ENCODE measurements around the gene ALDH8A1.
"Not testable (repeated sequence)": the region's sequence is repeated elsewhere in the genome, so short reads cannot be mapped to it uniquely, and the experiment has no call there.

Gene ALDH8A1

GRCh38 chr6:134909701-134910592 lies 40.0 kb downstream of the ALDH8A1 start:
- no peak for DNase-seq

- no peak for DNase-seq
Measured at GRCh38 chr6:134908906-134909516, 40.9 kb downstream of the ALDH8A1 start.

DNA sequence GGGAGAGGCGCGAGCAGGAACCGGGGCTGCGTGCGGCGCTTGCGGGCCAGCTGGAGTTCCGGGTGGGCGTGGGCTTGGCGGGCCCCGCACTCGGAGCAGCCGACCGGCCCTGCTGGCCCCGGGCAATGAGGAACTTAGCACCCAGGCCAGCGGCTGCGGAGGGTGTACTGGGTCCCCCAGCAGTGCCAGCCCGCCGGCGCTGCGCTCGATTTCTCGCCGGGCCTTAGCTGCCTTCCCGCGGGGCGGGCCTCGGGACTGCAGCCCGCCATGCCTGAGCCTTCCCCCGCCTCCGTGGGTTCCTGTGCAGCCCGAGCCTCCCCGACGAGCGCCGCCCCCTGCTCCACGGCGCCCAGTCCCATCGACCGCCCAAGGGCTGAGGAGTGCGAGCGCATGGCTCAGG lies 45.2 kb downstream of the ALDH8A1 start:
- not testable (repeated sequence) for DNase-seq

- no peak for DNase-seq
Measured at GRCh38 chr6:134903448-134903847, 46.5 kb downstream of the ALDH8A1 start.

DNA sequence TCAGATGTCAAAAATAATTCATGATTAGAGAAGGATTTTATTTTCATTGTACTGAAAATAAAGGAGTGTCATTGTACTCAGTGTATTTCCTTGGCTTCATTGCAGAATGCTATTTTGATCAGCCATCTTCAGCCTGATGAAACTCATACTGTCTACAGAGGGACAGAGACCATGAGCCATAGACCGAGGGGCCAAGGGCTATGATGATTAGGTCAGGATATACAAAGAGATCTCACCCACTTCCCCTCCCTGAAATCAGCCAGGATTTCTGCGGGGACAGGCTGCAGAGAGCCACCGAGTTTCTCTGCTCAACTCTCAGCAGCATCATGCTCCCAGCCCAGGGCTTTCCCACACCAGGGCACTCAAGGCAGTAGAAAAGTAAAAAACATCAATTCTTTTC lies 47.0 kb downstream of the ALDH8A1 start:
- no peak for DNase-seq

DNA sequence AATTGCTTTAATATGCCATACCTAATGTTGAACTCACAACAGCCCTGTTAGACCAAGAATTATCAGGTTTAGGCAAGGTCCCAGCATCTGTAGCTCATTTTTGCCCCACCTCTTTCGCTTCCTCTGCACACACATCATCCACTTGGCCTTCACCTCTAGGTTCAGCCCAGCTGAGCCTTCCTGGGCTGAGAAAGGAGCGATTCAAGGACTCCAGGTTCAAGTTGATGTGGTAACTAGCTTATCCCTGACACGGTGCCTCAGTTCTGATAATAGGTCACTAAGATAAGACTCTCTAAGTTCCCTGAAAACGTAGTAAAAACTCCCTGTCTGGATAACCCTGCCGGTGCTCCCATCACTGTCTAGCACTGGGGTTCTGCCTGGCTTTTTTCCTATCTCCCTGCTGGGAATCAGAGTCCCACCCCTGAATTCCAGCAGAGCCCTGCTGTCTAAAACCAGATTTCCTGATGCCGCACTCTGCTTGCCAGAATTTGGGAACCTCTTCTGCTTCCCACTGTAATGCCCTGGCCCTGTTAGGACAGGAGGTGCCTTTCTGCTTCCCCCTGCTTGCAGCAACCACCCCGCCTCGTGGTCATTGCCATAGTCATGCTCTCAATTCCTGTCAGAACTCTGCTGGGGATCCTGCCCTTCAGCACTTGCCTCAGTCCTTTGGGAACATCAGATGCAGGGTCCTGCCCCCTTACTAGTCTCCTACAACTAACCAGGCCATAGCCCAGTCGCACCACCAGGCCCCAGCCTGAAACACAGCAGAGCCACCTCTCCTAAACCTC lies 47.6 kb downstream of the ALDH8A1 start:
- DNase-seq: no peak

- no peak for DNase-seq
Measured at GRCh38 chr6:134898575-134898974, 51.3 kb downstream of the ALDH8A1 start.

- not testable (repeated sequence) for DNase-seq
Measured at GRCh38 chr6:134898166-134898565, 51.7 kb downstream of the ALDH8A1 start.

- no peak for DNase-seq
Measured at GRCh38 chr6:134896910-134897309, 53.0 kb downstream of the ALDH8A1 start.

- DNase-seq: no peak
Measured at GRCh38 chr6:134894800-134895199, 55.1 kb downstream of the ALDH8A1 start.

- no peak for DNase-seq
Measured at GRCh38 chr6:134892362-134892761, 57.5 kb downstream of the ALDH8A1 start.

DNA sequence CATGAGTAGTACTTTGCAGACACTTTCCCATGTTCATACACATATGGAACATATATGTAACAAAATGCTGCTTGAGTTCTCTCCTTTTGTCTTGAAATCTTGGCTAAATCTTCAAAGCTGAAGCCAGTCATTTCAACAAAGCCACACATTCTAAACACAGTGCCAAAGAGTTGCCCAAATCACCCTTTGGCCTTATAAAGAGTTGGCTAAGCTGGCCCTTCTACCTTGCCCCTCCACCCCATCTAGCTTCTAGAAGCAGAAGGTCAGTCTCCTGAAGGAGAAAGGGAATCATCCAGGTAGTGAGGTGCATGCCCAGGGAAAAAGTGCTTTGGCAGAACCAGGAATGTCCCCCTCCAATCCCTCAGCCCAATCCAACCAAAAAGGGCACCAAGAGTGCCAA lies 58.3 kb downstream of the ALDH8A1 start:
- no peak for DNase-seq

DNA sequence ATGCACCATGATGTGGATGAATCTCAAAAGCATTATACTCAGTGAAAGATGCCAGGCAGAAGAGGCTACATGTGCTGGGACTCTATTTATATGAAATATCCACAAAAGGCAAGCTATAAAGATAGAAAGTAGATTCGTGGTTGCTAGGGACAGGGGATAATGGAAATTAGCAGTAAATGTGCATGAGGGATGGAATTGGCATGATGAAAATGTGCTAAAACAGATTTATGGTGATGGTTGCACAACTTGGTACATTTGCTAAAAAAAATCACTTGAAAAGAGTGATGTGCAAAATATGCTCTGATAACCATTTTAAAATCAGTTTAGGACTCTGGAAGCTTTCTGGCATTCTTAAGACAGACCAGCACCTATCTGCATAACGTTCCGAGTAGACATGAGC lies 61.6 kb downstream of the ALDH8A1 start:
- no peak for DNase-seq

- no peak for DNase-seq
Measured at GRCh38 chr6:134884752-134885151, 65.1 kb downstream of the ALDH8A1 start.

GRCh38 chr6:134883314-134883713 lies 66.6 kb downstream of the ALDH8A1 start:
- no peak for DNase-seq

GRCh38 chr6:134882426-134883038 lies 67.4 kb downstream of the ALDH8A1 start:
- peak; percentile 17 to 26 for DNase-seq

DNA sequence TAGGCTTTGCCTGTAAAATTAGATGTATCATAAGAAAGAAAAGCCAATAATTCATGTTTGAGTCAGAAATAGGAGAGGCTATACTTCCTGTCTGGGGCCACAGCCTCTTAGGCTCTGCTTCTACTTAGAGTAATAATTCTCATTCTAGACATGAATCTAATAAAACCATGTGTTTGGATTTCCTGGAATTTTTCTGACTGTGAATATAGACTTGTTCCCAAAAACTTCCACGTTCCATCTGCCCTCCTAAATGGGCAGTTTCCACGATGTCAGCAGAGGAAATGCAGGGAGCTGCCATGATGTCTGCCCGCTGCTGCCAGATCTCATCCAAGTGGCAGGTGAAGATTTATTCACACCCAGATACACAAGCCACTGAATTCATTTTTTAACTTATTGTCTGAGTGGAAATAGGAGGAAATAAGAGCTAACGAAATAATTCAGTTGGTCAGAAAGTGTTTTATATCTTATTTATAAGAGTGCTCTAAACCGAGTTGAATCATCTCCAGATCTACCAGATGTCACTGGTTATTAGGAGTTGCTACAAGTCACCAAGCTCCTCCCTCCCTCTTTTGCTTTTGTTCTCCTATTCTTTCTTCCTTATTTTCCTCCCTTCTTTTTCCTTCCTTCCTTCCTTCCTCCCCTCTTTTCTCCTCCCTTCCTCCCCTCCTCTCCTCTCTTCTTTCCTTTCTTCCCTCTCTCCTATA lies 69.3 kb downstream of the ALDH8A1 start:
- DNase-seq: no peak

DNA sequence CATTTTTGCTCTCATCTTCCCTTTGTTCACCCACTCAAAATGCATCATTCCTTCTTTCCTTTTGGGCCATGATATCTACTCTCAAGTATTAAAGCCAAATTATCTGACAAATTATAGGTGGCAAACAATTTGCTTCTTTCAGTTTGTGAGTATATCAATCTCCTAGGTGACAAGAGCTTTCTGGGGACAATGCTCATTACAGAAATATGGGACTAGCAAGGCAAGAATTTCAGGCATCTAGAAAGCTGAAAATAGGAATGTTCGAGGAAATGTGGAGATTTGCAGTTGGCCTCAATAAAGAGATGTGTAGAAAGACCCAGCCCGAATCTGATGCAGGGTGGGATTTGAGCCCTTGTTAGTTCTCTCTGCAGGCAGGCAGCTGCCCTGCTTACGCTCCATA lies 71.8 kb downstream of the ALDH8A1 start:
- DNase-seq: no peak

DNA sequence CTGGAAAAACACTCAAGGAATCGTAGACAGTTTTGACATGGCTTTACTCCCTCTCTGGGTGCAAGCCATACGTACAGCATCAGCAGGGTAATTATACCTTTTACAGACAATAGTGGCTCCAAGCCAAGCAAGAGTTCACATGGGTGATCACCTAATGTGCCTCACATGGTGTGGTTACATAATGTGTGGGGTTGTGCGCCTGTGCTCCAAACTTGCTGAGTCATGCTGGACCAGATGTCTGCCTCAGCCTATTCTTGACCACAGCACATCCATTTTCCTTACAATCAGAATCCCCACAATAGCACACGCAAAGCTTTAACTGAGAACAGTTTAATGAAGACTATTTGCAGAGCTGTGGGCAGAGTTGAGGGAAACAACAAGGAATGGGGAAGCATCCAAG lies 74.5 kb downstream of the ALDH8A1 start:
- no peak for DNase-seq

GRCh38 chr6:134873500-134874388 lies 76.2 kb downstream of the ALDH8A1 start:
- DNase-seq: no peak

All from NCI-H1930 (cell line).